NCI-H510A treated with DMSO at 0.1 percent for 48 hours (cell line): Measurements from ENCODE around the gene MMP17.

Experiments used
- DNase-seq: peaks from one replicate; lab custom pipeline; 2025; lab: John Stamatoyannopoulos, UW

The MMP17 gene

GRCh38 chr12:131850856-131851559, 22.8 kb downstream of the MMP17 start:
- no peak for DNase-seq

- DNase-seq = no peak
Measured at GRCh38 chr12:131851741-131852550, 23.8 kb downstream of the MMP17 start.

GRCh38 chr12:131852551-131853299, 24.5 kb downstream of the MMP17 start:
- DNase-seq = no peak

DNA sequence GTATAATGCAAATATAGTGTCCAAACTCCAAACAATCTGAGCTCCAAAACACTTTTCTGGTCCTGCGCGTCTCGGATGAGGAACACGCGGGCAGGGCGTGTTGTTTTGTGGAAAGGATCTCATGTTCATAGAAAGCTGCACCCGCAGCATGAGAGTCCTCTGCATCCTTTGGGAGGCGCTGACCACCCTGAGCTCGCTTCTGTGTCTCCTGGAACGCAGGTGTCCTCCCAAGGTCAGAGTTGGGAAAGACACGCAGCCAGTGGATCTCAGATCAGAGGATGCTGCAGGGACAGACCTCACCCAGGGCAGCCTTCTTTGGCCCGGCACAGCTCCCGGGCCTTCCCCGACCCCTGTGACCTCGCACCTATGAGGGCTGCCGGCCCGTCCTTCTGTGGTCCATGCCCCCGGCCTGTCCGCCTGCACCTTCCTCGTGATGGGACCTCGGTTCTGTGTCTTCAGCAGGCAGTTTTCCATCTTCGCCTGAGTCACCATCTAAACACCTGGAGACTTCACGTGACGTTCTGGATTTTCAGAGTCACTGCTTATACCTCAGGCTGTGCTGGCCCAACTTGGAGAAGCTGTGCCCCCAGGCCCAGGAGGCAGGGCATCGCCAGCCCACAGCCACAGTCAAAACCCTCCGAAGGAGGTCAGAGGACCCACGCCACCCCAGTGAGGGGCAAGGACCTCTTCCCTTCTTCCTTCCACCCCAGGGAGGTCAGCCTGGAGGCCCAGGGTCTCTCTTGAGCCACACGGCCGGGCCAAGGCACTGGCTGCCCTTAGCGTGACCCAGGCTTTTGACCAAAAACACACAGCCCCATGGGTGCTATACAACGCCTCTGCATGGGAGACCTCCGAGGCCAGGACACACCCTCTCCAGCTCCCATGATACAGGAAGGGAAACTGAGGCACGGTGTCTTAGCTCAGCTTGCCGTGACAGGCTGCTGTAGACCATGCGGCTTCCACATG, 25.9 kb downstream of the MMP17 start:
- no peak for DNase-seq

DNA sequence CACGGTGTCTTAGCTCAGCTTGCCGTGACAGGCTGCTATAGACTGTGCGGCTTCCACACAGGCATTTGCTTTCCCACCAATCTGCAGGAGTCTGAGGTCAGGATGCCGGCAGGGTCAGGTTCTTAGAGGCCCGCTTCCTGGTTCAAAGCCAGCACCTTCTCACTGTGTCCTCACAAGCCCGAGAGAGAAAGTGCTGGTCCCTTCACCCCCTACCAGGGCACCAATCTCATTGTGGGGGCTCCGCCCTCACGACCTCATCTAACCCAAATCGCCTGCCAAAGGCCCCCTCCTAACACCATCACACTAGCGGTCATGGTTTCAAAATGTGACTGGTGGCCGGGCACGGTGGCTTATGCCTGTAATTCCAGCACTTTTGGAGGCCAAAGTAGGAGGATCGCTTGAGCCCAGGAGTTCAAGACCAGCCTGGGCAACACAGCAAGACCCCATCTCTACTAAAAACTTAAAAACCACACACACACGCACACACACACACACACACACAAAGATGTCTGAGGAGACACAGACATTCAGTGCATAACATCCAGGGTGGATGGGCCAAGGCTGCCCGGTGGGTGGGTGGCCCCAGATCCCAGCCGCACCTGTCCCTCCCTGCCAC, 26.8 kb downstream of the MMP17 start:
- no peak for DNase-seq

GRCh38 chr12:131855521-131856142, 27.4 kb downstream of the MMP17 start:
- no peak for DNase-seq

DNA sequence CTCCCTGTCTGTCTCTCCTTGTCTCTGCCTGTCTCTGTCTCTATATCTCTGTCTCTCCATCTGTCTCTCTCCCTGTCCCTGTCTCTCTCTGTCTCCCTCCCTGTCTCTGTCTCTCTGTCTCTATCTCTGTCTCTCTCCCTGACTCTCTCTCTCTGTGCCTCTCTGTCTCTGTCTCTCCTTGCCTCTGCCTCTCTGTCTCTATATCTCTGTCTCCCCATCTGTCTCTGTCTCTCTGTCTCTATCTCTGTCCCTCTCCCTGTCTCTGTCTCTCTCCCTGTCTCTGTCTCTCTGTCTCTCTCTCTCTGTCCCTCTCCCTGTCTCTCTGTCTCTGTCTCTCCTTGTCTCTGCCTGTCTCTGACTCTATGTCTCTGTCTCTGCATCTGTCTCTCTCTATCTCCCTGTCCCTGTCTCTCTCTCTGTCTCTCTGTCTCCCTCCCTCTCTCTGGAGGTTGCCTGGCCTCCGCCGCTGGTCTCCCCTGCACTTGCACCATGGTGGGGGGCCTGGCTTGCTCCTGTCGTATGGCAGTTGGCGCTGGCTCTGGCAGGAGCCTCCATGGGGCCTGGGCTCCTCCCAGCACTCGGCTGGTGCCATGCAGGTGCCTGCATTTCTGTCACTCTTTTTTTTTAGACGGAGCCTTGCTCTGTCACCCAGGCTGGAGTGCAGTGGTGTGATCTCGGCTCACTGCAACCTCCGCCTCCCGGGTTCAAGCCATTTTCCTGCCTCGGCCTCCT, 28.3 kb downstream of the MMP17 start:
- no peak for DNase-seq

DNA sequence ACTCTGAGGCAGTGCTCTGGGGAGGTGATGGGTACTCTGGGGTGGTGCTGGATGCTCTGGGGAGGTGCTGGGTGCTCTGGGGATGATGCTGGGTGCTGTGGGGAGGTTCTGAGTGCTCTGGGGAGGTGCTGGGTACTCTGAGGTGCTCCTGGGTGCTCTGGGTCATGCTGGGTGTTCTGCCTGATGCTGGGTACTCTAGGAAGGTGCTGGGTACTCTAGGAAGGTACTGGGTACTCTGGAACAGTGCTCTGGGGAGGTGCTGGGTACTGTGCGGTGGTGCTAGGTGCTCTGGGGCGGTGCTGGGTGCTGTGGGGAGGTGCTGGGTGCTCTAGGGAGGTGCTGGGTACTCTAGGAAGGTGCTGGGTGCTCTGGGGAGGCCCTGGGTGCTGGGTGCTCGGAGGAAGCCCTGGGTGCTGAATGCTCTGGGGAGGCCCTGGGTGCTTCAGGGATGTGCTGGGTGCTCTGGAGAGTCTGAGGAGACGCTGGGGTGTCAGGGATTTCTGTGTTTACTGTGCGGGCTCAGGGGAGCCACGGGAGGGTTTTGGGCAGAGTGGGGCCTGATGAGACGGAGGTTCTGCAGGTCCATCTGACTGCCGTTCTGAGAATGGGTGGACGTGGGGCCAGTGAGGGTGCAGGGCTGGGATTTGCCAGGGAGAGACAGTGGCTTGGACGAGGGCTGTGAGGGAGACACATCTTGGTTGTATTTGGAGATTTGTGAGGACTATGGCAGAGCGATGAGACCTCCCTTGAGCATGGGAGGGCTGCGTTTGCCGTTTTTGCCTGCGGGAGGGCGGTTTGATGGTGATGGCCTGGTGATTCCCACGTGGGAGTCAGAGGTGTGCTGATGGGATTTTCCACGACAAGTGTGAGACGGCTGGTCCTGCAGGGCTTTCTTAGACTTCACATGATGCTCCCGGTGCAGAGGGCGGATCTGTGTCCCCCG, 30.0 kb downstream of the MMP17 start:
- no peak for DNase-seq

- peak; percentile 21 for DNase-seq
Measured at GRCh38 chr12:131860472-131861260, 32.5 kb downstream of the MMP17 start.

DNA sequence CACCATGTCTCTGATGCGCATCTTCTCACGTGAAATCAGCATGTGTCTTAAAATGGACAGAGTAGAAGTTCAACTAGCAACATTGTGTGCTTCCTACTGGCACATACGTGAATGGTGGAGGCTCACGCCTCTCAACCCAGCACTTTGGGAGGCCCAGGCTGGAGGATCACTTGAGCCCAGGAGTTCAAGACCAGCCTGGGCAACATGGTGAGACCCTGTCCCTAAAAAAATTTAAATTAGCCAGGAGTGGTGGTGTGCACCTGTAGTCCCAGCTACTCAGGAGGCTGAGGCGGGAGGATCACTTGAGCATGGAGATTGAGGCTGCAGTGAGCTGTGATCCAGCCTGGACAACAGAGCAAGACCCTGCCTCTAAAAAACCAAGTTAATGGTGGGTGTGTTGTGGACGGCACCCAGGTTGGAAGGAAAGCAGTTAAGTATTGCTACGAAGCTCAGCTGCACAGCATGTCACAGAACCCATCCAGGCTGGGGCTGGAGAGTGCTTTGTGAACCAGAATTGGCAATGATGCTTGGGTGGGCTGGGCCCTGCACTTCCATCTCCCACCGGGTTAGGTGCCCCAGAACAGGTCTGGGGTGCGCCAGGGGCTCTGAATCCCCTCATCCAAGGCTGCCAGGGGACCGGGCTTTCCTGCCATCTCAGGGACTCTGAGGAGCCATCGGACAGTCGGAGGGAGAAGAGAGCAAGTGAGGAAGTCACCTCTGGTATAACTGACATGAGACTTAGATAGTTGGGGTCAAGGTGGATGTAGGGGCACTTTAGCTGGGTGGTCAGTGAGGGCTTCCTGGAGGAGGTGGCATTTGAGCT, 33.3 kb downstream of the MMP17 start:
- DNase-seq = no peak

DNA sequence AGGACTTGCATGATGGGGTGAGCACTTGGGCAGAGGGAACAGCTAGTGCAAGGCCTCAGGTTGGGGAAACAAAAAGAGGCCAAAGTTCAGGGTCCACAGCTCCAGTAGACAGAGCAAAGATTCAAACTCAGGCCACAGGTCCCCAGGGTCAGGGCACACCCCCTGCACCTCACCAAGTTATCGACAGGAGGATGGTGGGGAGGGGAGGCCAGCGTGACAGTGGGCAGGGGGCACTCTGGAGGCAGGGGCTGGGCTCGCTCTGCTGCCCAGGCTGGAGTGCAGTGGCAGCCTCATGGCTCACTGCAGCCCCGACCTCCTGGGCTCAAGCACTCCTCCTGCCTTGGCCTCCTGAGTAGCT, 33.9 kb downstream of the MMP17 start:
- DNase-seq = no peak

DNA sequence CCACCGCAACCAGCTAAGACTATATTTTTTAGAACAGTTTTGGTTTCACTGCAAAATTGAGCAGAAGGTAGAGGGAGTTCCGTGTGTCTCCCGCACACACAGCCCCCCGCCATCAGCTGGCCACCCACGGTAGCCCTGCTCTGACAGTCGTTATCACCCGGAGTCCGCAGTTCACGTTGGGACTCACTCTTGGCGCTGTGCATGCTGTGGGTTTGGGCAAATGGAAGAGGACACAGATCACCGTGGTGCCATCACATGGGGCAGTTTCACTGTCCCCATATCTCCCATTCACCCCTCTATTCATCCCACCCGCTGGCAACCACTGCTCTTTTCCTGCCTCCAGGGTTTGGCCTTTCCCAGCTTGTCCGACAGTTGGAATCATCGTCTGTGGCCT, 34.4 kb downstream of the MMP17 start:
- DNase-seq = no peak

DNA sequence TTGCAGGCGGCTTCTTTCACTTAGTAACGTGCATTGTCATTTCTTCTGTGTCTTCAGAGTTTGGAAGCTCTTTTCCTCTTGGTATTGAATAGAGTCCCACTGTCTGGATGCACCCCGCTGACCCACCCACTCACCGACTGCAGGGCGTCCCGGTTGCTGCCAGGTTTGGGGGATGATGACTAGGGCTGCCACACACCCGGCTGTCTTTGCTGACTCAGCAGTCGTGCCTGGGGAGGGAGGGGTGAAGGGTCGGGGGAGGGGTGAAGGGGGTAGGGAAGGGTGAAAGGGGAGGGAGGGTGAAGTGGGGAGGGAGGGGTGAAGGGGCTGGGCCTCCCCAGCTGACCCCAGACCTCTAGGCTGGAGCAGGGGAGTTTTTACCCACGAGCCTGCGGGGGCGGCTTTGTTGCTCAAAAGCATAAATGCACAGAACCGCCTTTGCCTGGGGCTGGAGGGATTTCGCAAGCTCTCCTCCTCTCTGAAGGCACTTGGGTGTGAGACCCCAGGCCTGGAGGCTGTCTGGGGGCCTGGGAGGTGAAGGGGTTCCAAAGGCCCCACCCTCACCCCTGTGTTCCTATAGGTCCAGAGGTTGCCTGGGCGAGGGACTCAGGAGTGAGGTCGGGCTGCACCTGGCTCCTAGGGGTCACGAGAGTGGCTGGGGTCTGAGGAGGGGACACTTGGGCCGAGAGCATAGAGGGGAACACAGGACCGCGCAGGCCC, 35.0 kb downstream of the MMP17 start:
- no peak for DNase-seq

DNA sequence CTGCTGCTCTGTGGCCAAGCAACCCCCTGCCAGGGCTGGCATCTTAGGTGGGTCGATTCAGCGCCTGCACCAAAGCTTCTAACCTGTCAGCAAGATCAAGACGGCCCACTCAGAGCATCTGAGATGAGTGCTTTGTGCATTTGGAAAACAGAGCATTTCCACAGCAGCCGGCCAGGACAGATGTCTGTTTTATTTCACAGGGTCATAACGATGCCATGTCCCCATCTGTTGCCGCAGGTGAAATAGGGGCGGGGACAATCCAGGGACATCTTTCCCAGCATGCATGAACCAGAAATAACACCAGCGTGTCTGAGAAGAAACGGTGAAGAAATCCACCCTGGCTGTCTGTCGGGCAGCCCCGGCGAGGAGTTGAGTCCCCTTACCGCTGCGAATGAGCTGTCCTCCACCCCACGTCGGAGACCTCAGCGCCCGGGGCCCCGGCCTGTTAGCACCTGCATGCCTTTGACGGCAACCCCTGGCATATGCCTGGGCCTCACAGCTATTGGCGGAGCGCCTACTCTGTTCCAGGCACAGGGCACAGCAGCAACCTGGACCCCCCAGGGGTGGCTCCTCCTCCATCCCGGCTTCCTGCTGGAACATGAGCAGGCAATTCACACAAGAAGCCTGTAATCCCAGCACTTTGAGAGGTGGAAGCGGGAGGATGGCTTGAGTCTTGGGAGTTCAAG, 35.7 kb downstream of the MMP17 start:
- DNase-seq = no peak

GRCh38 chr12:131864469-131864868, 36.3 kb downstream of the MMP17 start:
- DNase-seq = no peak
